Measurements from ENCODE around the gene PLAAT5.
"Not testable (repeated sequence)": the region's sequence is repeated elsewhere in the genome, so short reads cannot be mapped to it uniquely, and the experiment has no call there.

PLAAT5 gene

GRCh38 chr11:63528729-63529278 is 37.8 kb upstream of the PLAAT5 start:
- H3K9me3 ChIP-seq (ENCODE audit: control insufficient read depth, insufficient read depth, low read length); H3K36me3 ChIP-seq (ENCODE audit: control insufficient read depth, insufficient read depth, low read length); H3K27me3 ChIP-seq (ENCODE audit: control insufficient read depth, insufficient read depth, low read length): not testable (repeated sequence)
- Histone ChIP-seq H3K4me3 (ENCODE audit: low read depth, low read length) (peak overlapping the region; percentile 37), H3K9ac (ENCODE audit: low read depth, low read length) (peak overlapping the region; percentile 86), H3K4me1 (ENCODE audit: control insufficient read depth, insufficient read depth, low read length) (peaks cover 40% of the 10 kb centered on the region)

- not testable (repeated sequence) for H3K4me3 ChIP-seq (ENCODE audit: low read depth, low read length); H3K9ac ChIP-seq (ENCODE audit: low read depth, low read length); H3K27me3 ChIP-seq (ENCODE audit: control insufficient read depth, insufficient read depth, low read length); H3K9me3 ChIP-seq (ENCODE audit: control insufficient read depth, insufficient read depth, low read length); H3K36me3 ChIP-seq (ENCODE audit: control insufficient read depth, insufficient read depth, low read length)
- peaks cover 34% of the 10 kb centered on the region for H3K4me1 ChIP-seq (ENCODE audit: control insufficient read depth, insufficient read depth, low read length)
These were observed 37.2 kb upstream of the PLAAT5 start for GRCh38 chr11:63528156-63528555.

DNA sequence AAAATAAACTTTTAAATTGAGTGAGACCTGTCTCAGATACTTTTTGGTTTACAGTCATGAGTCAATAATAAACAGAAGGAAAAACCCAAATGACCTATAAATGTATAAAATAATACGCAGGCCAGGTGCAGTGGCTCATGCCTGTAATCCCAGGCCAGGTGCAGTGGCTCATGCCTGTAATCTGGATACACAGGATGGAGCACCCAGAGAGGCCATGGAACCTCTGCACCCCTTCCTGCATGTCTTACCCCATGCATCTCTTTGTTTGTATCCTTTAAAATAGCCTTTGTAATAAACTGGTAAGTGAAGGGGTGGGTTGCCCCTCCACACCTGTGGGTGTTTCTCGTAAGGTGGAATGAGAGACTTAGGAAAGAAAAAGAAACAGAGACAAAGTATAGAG is 36.7 kb upstream of the PLAAT5 start:
- Histone ChIP-seq H3K27me3 (ENCODE audit: control insufficient read depth, insufficient read depth, low read length) (no peaks in the 10 kb centered on the region), H3K4me3 (ENCODE audit: low read depth, low read length) (no peak overlapping the region), H3K9ac (ENCODE audit: low read depth, low read length) (peak overlapping the region; percentile 65), H3K9me3 (ENCODE audit: control insufficient read depth, insufficient read depth, low read length) (peaks cover 8% of the 10 kb centered on the region), H3K4me1 (ENCODE audit: control insufficient read depth, insufficient read depth, low read length) (peaks cover 29% of the 10 kb centered on the region), H3K36me3 (ENCODE audit: control insufficient read depth, insufficient read depth, low read length) (peaks cover 2% of the 10 kb centered on the region)

DNA sequence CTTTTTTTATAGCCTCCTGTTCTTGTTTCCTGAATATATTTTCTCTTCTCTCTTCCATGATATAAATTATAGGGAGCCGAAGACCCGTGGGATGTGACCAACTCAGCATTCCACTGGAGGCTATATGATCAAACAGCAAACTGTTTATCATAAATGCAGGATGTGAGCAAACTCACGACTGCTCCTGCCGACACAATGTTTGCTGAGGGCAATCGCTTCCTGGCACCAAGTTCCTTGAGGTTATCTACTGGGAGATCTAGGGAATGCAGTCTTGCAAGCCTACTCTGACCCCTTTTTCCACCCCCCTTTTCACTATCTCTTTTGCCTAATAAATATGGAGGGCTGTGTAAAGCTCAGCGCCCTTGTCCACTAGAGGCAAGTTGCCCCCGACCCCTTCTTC is 32.2 kb upstream of the PLAAT5 start:
- H3K4me3 ChIP-seq (ENCODE audit: low read depth, low read length): no peak overlapping the region
- H3K9ac ChIP-seq (ENCODE audit: low read depth, low read length): no peak overlapping the region
- peaks cover 8% of the 10 kb centered on the region for H3K9me3 ChIP-seq (ENCODE audit: control insufficient read depth, insufficient read depth, low read length)

DNA sequence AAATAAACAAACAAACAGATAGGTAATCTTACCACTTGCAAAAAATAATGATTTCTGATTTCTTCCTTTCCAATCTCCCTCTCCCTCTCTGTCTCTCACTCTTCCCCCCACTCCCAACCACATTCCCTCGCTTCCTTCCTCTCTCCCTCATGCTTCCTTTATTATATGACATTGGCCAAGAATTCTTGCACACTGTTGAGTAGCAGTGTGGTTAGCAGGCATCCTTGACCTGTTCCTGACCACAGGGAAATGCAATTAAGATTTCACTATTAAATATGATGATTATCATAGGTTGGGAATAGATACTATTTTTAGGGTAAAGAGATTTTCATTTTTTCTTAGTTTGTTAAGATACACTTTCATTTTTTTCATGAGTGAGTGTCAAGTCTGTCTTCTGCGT is 30.9 kb upstream of the PLAAT5 start:
- Histone ChIP-seq H3K27me3 (ENCODE audit: control insufficient read depth, insufficient read depth, low read length) (no peaks in the 10 kb centered on the region), H3K4me3 (ENCODE audit: low read depth, low read length) (no peak overlapping the region), H3K36me3 (ENCODE audit: control insufficient read depth, insufficient read depth, low read length) (peaks cover 2% of the 10 kb centered on the region), H3K4me1 (ENCODE audit: control insufficient read depth, insufficient read depth, low read length) (no peaks in the 10 kb centered on the region), H3K9me3 (ENCODE audit: control insufficient read depth, insufficient read depth, low read length) (peaks cover 8% of the 10 kb centered on the region), H3K9ac (ENCODE audit: low read depth, low read length) (no peak overlapping the region)

More for the DNA sequence above, 32.2 kb upstream of the PLAAT5 start:
- H3K4me1 ChIP-seq (ENCODE audit: control insufficient read depth, insufficient read depth, low read length): peaks cover 6% of the 10 kb centered on the region
- H3K36me3 ChIP-seq (ENCODE audit: control insufficient read depth, insufficient read depth, low read length): peaks cover 2% of the 10 kb centered on the region
- H3K27me3 ChIP-seq (ENCODE audit: control insufficient read depth, insufficient read depth, low read length): no peaks in the 10 kb centered on the region

- peaks cover 8% of the 10 kb centered on the region for H3K9me3 ChIP-seq (ENCODE audit: control insufficient read depth, insufficient read depth, low read length)
- peaks cover 2% of the 10 kb centered on the region for H3K36me3 ChIP-seq (ENCODE audit: control insufficient read depth, insufficient read depth, low read length)
- no peaks in the 10 kb centered on the region for H3K4me1 ChIP-seq (ENCODE audit: control insufficient read depth, insufficient read depth, low read length)
- no peak overlapping the region for H3K9ac ChIP-seq (ENCODE audit: low read depth, low read length)
- H3K4me3 ChIP-seq (ENCODE audit: low read depth, low read length): no peak overlapping the region
- H3K27me3 ChIP-seq (ENCODE audit: control insufficient read depth, insufficient read depth, low read length): no peaks in the 10 kb centered on the region
These were observed 29.7 kb upstream of the PLAAT5 start for GRCh38 chr11:63520606-63521170.

DNA sequence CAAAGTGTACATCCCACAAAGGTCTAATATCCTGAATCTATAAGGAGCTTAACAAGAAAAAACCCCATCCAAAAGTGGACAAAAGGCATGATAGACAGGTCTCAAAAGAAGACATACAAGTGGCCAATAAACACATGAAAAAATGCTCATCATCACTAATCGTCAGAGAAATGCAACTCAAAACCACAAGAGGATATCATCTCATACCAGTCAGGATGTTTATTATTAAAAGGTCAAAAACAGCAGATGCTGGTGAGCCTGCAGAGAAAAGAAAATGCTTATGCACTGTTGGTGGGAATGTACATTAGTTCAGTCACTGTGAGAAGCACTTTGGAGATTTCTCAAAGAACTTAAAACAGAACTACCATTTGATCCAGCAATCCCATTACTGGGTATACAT is 27.6 kb upstream of the PLAAT5 start:
- Histone ChIP-seq H3K4me1 (ENCODE audit: control insufficient read depth, insufficient read depth, low read length) (no peaks in the 10 kb centered on the region), H3K9me3 (ENCODE audit: control insufficient read depth, insufficient read depth, low read length) (no peaks in the 10 kb centered on the region), H3K9ac (ENCODE audit: low read depth, low read length) (no peak overlapping the region), H3K36me3 (ENCODE audit: control insufficient read depth, insufficient read depth, low read length) (peaks cover 2% of the 10 kb centered on the region), H3K4me3 (ENCODE audit: low read depth, low read length) (no peak overlapping the region), H3K27me3 (ENCODE audit: control insufficient read depth, insufficient read depth, low read length) (no peaks in the 10 kb centered on the region)

- no peak overlapping the region for H3K4me3 ChIP-seq (ENCODE audit: low read depth, low read length)
- H3K9me3 ChIP-seq (ENCODE audit: control insufficient read depth, insufficient read depth, low read length): no peaks in the 10 kb centered on the region
- no peaks in the 10 kb centered on the region for H3K27me3 ChIP-seq (ENCODE audit: control insufficient read depth, insufficient read depth, low read length)
- H3K36me3 ChIP-seq (ENCODE audit: control insufficient read depth, insufficient read depth, low read length): no peaks in the 10 kb centered on the region
- no peak overlapping the region for H3K9ac ChIP-seq (ENCODE audit: low read depth, low read length)
- H3K4me1 ChIP-seq (ENCODE audit: control insufficient read depth, insufficient read depth, low read length): no peaks in the 10 kb centered on the region
These were observed 26.2 kb upstream of the PLAAT5 start for GRCh38 chr11:63517156-63517555.

DNA sequence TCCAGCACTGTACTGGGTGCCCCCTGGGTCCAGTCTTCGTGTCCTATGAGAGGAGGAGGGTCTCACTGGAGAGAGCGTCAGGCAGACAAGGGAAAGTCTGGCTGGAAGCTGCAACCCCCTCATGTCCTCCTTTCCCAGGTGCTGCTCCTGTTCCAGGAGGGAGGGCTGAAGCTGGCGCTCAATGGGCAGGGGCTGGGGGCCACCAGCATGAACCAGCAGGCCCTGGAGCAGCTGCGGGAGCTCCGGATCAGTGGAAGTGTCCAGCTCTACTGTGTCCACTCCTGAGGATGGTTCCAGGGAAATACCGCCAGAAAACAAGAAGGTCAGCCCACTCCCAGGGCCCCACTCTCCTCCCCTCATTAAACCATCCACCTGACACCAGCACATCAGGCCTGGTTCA is 25.1 kb upstream of the PLAAT5 start:
- no peak overlapping the region for H3K4me3 ChIP-seq (ENCODE audit: low read depth, low read length)
- H3K27me3 ChIP-seq (ENCODE audit: control insufficient read depth, insufficient read depth, low read length): no peaks in the 10 kb centered on the region
- no peaks in the 10 kb centered on the region for H3K9me3 ChIP-seq (ENCODE audit: control insufficient read depth, insufficient read depth, low read length)
- H3K4me1 ChIP-seq (ENCODE audit: control insufficient read depth, insufficient read depth, low read length): no peaks in the 10 kb centered on the region
- H3K9ac ChIP-seq (ENCODE audit: low read depth, low read length): no peak overlapping the region
- no peaks in the 10 kb centered on the region for H3K36me3 ChIP-seq (ENCODE audit: control insufficient read depth, insufficient read depth, low read length)

DNA sequence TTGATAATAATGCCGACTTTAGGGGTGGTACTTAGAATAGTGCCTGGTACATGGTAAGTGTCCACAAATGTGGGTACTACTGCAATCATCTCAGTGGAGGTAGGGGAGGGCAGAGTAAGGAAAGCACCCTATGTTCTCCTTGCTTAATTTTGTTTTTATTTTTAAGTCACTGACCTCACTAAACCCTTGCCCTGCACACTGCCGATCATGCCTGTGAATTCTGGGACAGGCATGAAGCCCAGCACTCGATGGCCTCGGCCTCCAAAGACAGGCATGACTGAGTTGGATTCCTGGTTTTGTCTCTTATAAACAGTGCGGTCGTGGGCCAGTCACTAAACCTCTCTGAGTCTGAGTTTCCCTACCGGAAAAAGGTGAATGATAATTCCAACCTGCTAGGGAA is 21.8 kb upstream of the PLAAT5 start:
- Histone ChIP-seq H3K36me3 (ENCODE audit: control insufficient read depth, insufficient read depth, low read length) (no peaks in the 10 kb centered on the region), H3K9me3 (ENCODE audit: control insufficient read depth, insufficient read depth, low read length) (no peaks in the 10 kb centered on the region), H3K27me3 (ENCODE audit: control insufficient read depth, insufficient read depth, low read length) (no peaks in the 10 kb centered on the region), H3K4me1 (ENCODE audit: control insufficient read depth, insufficient read depth, low read length) (no peaks in the 10 kb centered on the region), H3K9ac (ENCODE audit: low read depth, low read length) (no peak overlapping the region), H3K4me3 (ENCODE audit: low read depth, low read length) (no peak overlapping the region)

GRCh38 chr11:63511048-63511748 is 20.2 kb upstream of the PLAAT5 start:
- H3K9ac ChIP-seq (ENCODE audit: low read depth, low read length): no peak overlapping the region
- no peaks in the 10 kb centered on the region for H3K9me3 ChIP-seq (ENCODE audit: control insufficient read depth, insufficient read depth, low read length)
- H3K4me1 ChIP-seq (ENCODE audit: control insufficient read depth, insufficient read depth, low read length): no peaks in the 10 kb centered on the region
- no peaks in the 10 kb centered on the region for H3K27me3 ChIP-seq (ENCODE audit: control insufficient read depth, insufficient read depth, low read length)
- H3K4me3 ChIP-seq (ENCODE audit: low read depth, low read length): no peak overlapping the region
- H3K36me3 ChIP-seq (ENCODE audit: control insufficient read depth, insufficient read depth, low read length): no peaks in the 10 kb centered on the region

GRCh38 chr11:63510360-63511047 is 19.5 kb upstream of the PLAAT5 start:
- peaks cover 4% of the 10 kb centered on the region for H3K4me1 ChIP-seq (ENCODE audit: control insufficient read depth, insufficient read depth, low read length)
- no peak overlapping the region for H3K9ac ChIP-seq (ENCODE audit: low read depth, low read length)
- no peaks in the 10 kb centered on the region for H3K36me3 ChIP-seq (ENCODE audit: control insufficient read depth, insufficient read depth, low read length)
- no peaks in the 10 kb centered on the region for H3K9me3 ChIP-seq (ENCODE audit: control insufficient read depth, insufficient read depth, low read length)
- no peaks in the 10 kb centered on the region for H3K27me3 ChIP-seq (ENCODE audit: control insufficient read depth, insufficient read depth, low read length)
- no peak overlapping the region for H3K4me3 ChIP-seq (ENCODE audit: low read depth, low read length)

Measured in iPS-15b (cell line).